KOPT-K1 (cell line): ENCODE results near the gene MSH3.
A peak's percentile ranks its signal among the peaks of the same experiment; 100 is the strongest.

ENCODE experiments used
- H3K27ac ChIP-seq: fragments of 200-600 bp; sonication (generic); 2 replicates; pipeline ENCODE4 v1.5.1; 2016; ENCODE audit warnings: antibody characterized with exemption, mild to moderate bottlenecking, low read depth, low read length; ENCODE audit not compliant: poor library complexity, severe bottlenecking
- H3K36me3 ChIP-seq: fragments of 200-600 bp; sonication (generic); 2 replicates; pipeline ENCODE4 v1.5.1; 2017; ENCODE audit warnings: antibody characterized with exemption, mild to moderate bottlenecking, low read length, moderate library complexity; ENCODE audit not compliant: insufficient read depth
- H3K9me3 ChIP-seq: fragments of 200-600 bp; sonication (generic); 2 replicates; pipeline ENCODE4 v1.5.1; 2017; ENCODE audit warnings: antibody characterized with exemption, low read length, mild to moderate bottlenecking; ENCODE audit not compliant: insufficient read depth, poor library complexity, severe bottlenecking

The MSH3 gene

GRCh38 chr5:80706835-80707447 lies 52.5 kb downstream of the MSH3 start:
- Histone ChIP-seq H3K27ac (no peak overlapping the region), H3K36me3 (peaks cover 55% of the 10 kb centered on the region), H3K9me3 (no peaks in the 10 kb centered on the region)

DNA sequence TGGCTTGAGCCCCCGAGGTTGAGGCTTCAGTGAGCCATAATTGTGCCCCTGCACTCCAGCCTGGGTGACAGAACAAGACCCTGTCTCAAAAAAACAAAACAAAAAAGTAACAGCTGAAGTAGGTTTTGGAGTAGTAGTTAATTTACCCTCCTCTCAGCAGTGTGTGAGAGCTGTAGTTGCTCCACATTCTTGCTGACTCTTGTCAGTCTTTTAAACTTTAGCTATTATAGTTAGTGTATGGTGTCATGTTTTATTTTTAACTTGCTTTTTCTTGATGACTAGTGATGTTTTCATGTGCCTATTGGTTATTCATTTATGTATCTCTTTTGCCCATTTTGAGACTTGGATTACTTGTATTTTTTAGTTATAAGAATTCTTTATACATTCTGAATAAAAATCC lies 53.2 kb downstream of the MSH3 start:
- peaks cover 49% of the 10 kb centered on the region for H3K36me3 ChIP-seq

GRCh38 chr5:80711216-80711615 lies 56.8 kb downstream of the MSH3 start:
- Histone ChIP-seq H3K27ac (peak overlapping the region; percentile 17), H3K9me3 (no peaks in the 10 kb centered on the region), H3K36me3 (peaks cover 66% of the 10 kb centered on the region)

More for the DNA sequence above, 53.2 kb downstream of the MSH3 start:
- Histone ChIP-seq H3K9me3 (no peaks in the 10 kb centered on the region), H3K27ac (no peak overlapping the region)

DNA sequence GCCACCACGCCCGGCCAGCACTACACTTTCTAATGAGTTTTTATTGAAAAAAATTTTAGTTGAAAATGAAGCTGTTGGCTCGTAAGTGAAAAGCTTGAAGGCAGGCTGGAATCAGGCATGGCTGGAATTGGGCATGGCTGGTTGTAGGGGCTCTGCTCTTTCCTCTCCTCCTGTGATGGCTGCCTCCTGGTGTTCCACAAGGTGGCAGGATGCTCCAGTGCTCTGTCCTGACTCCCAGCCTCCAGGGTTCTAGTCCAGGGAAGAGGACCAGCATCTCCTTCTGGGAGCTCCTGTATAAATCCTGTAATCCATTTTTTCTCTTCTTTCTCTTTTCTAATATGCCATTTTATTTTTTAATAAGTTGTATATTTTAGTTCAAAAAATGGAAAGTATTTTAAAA lies 57.5 kb downstream of the MSH3 start:
- Histone ChIP-seq H3K36me3 (peaks cover 68% of the 10 kb centered on the region), H3K27ac (no peak overlapping the region), H3K9me3 (no peaks in the 10 kb centered on the region)

- Histone ChIP-seq H3K27ac (no peak overlapping the region), H3K9me3 (no peaks in the 10 kb centered on the region), H3K36me3 (peaks cover 64% of the 10 kb centered on the region)
These were observed 58.5 kb downstream of the MSH3 start for GRCh38 chr5:80712919-80713318.

DNA sequence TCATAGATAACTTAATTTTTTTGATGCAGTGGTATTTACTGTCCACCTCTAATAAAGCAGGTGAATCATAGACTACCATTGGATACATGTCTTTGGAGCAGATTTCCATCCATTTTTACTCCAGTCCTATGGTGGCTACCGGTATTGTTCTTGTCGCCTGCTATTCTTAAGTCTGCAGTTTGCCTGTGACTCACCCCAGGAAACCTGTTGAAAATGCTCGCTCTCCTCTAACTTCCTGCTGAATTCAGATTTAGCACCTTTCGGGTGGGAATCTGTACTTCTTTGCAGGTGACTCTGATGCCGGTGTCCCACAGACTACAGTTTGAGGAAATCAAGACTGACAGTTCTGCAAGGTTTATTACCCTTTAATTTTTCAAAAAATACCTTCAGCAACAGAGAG lies 59.2 kb downstream of the MSH3 start:
- no peak overlapping the region for H3K27ac ChIP-seq
- peaks cover 66% of the 10 kb centered on the region for H3K36me3 ChIP-seq
- peaks cover 2% of the 10 kb centered on the region for H3K9me3 ChIP-seq

GRCh38 chr5:80714570-80715298 lies 60.3 kb downstream of the MSH3 start:
- Histone ChIP-seq H3K9me3 (peaks cover 13% of the 10 kb centered on the region), H3K27ac (no peak overlapping the region), H3K36me3 (peaks cover 72% of the 10 kb centered on the region)

DNA sequence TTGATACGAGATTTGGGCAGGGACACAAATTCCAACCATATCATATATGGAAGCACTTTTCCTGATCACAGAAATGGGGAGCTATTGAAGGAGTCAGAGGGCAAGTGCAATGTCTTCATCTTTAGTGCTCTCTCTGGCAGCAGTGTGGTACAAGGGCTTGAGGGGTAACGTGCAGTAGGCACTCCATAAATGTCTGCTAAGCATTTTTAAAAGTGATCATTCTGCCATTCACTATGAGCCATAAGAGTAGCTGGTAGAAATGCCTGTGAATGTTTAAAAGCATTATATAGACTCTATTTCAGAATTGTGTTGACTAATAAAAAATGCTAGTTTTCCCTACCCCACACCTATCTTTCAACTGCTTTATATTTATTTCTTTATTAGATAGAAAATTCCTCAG lies 61.4 kb downstream of the MSH3 start:
- H3K27ac ChIP-seq, result no peak overlapping the region
- H3K36me3 ChIP-seq, result peaks cover 80% of the 10 kb centered on the region
- peaks cover 23% of the 10 kb centered on the region for H3K9me3 ChIP-seq

GRCh38 chr5:80720181-80720580 lies 65.7 kb downstream of the MSH3 start:
- Histone ChIP-seq H3K27ac (no peak overlapping the region), H3K36me3 (peaks cover 66% of the 10 kb centered on the region), H3K9me3 (peaks cover 23% of the 10 kb centered on the region)

DNA sequence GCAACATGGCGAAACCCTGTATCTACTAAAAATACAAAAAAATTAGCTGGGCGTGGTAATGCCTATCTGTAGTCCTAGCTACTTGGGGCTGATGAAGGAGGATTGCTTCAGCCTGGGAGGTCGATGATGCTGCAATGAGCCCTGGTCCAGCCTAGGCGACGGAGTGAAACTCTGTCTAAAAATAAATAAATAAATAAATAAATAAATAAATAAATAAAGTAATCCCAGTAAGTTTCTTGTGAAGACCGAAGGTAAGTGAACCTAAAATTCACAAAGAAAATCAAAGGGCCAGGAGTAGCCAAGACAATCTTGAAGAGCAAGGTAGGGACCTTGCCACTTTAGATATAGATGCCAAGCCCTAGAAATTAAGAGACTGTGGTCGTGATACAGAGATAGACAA lies 68.5 kb downstream of the MSH3 start:
- peaks cover 74% of the 10 kb centered on the region for H3K36me3 ChIP-seq
- H3K27ac ChIP-seq, result no peak overlapping the region
- peaks cover 23% of the 10 kb centered on the region for H3K9me3 ChIP-seq

DNA sequence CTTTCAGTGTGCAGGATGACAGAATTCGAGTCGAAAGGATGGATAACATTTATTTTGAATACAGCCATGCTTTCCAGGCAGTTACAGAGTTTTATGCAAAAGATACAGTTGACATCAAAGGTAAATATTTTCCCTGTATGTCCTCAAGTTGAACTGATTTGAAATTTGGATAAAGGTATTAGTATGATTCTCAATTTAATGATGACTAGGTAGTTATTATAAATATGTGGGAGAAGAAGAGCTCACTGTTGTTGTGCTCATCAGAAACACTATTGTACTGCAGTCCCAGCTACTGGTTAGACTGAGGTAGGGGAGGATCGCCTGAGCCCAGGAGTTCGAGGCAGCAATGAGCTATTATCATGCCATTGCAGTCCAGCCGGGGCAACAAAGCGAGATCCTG lies 71.0 kb downstream of the MSH3 start:
- Histone ChIP-seq H3K27ac (no peak overlapping the region), H3K36me3 (peaks cover 68% of the 10 kb centered on the region), H3K9me3 (peaks cover 3% of the 10 kb centered on the region)

DNA sequence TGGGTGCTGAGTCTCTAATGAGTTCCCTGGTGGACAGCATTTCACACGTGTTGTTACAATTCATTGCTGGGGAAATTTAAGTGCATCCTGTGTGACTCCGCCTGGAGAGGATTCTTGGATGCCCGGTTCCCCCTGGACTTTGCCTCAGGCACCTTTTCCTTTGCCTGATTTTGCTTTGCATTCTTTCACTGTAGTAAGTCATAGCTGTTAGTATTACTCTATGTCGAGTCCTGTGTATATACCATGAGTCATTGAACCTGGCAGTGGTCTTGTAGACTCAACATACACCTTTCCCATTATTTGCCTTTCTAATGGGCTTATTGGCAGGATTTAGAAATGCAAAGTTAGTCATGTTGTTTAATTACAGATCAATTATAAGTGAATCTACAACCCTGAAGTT lies 82.3 kb downstream of the MSH3 start:
- no peaks in the 10 kb centered on the region for H3K9me3 ChIP-seq
- H3K36me3 ChIP-seq, result peaks cover 36% of the 10 kb centered on the region
- no peak overlapping the region for H3K27ac ChIP-seq

DNA sequence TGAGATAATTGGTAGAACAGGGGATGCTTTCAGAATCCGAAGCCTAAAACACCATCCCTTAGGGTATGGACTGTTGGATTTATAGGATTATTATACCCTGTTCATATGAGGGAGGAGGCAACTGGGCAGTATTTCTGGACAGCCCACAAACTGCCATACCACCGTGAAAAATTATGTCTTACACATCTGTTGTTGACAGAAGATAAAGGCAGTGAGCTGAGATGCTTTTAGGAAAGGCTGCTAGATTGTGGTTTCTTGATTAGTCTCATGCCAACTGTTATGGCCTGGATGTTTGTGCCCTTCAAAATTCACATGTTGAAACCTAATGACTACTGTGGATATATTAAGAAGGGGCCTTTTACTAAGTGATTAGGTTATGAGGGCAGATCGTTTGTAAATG lies 84.0 kb downstream of the MSH3 start:
- Histone ChIP-seq H3K36me3 (peaks cover 40% of the 10 kb centered on the region), H3K27ac (peak overlapping the region; percentile 1), H3K9me3 (no peaks in the 10 kb centered on the region)

DNA sequence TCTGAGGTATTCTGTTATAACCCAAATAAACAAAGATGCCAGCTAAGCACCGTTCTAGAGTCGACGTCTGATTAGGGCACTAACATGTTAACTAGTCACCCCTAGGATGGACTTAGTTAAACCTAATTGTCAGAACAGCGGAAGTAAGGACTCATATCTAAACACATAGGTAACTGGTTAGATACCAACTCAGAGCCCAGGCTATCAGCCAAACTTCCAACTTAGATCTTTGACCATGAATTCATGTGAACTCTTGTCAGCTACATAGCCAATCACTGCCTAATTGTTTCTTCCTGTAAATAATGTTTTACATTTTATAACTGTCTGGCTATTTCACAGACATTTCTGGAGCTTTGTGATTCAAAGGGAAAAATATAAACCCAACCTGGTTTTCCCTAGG lies 84.6 kb downstream of the MSH3 start:
- Histone ChIP-seq H3K27ac (no peak overlapping the region), H3K9me3 (peaks cover 3% of the 10 kb centered on the region), H3K36me3 (peaks cover 39% of the 10 kb centered on the region)

DNA sequence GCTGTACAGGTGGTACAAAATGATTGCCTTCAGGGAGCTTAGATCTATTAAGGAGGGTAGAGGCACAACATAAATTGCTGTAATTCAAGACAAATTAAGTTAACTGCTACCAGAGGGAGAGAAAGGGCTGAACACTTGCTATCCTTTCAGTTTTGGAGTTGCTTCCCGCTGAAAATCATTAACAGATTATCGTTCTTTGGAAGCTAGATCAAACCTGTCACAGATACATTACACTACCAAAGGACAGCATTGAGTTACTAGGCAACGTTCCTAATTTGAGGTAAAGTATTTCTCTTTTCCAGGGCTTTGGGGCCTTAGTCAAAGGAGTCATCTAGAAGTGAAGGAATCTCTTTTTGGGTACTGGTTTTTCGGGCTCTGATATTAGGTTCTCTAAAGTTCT lies 85.0 kb downstream of the MSH3 start:
- Histone ChIP-seq H3K36me3 (peaks cover 39% of the 10 kb centered on the region), H3K27ac (no peak overlapping the region), H3K9me3 (peaks cover 7% of the 10 kb centered on the region)

- Histone ChIP-seq H3K9me3 (peaks cover 7% of the 10 kb centered on the region), H3K27ac (no peak overlapping the region), H3K36me3 (peaks cover 39% of the 10 kb centered on the region)
These were observed 85.4 kb downstream of the MSH3 start for GRCh38 chr5:80739898-80740297.
